ENCODE results near the gene VEZF1.
A peak's percentile ranks its signal among the peaks of the same experiment; 100 is the strongest.
"Not testable (repeated sequence)": the region's sequence is repeated elsewhere in the genome, so short reads cannot be mapped to it uniquely, and the experiment has no call there.

VEZF1 gene

GRCh38 chr17:57971572-57971971 is 16.5 kb downstream of the VEZF1 start:
- no peak for DNase-seq

DNA sequence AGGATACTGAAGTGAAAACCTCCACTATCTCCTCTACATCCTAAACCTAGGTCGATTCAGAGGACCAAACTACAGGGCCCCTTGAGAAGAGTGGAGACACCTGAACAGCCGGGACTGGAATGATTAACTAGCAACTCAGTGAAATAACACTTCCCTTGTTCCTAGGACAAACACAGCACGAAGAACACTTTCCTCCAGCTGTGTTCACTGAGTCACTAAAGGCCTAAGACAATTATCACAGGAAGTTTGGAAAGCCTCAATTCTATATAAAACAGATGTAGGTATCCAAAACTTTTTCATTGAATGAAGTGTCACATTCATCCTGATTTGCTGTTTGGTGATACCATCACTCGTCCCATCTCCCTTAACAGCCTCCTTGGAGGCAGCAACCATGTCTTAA is 17.3 kb downstream of the VEZF1 start:
- no peak for DNase-seq

DNA sequence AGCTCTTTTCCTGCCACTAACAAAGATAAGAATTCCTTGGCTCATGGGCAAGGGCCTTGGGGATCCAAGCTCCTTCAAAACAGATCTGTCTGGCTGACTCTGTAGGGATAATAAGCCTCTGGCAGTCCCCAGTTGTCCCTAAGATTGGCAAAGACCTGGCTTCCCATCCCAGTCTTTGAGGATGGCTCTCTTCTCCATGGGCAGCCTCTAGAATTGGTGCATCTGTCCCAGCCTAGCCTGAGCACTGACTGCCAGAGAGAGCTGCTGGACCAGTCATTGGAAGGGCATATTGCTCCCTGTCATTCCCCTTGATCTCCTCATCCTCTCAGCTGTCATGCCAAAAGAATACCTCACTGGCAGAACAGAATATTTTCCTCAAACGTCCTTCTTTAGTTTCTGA is 19.6 kb downstream of the VEZF1 start:
- DNase-seq: no peak

GRCh38 chr17:57966875-57967274 is 21.2 kb downstream of the VEZF1 start:
- no peak for DNase-seq

GRCh38 chr17:57966246-57966645 is 21.8 kb downstream of the VEZF1 start:
- DNase-seq: no peak

GRCh38 chr17:57965521-57966160 is 22.4 kb downstream of the VEZF1 start:
- DNase-seq: no peak

- no peak for DNase-seq
Observed at GRCh38 chr17:57963149-57963511, 24.9 kb downstream of the VEZF1 start.

DNA sequence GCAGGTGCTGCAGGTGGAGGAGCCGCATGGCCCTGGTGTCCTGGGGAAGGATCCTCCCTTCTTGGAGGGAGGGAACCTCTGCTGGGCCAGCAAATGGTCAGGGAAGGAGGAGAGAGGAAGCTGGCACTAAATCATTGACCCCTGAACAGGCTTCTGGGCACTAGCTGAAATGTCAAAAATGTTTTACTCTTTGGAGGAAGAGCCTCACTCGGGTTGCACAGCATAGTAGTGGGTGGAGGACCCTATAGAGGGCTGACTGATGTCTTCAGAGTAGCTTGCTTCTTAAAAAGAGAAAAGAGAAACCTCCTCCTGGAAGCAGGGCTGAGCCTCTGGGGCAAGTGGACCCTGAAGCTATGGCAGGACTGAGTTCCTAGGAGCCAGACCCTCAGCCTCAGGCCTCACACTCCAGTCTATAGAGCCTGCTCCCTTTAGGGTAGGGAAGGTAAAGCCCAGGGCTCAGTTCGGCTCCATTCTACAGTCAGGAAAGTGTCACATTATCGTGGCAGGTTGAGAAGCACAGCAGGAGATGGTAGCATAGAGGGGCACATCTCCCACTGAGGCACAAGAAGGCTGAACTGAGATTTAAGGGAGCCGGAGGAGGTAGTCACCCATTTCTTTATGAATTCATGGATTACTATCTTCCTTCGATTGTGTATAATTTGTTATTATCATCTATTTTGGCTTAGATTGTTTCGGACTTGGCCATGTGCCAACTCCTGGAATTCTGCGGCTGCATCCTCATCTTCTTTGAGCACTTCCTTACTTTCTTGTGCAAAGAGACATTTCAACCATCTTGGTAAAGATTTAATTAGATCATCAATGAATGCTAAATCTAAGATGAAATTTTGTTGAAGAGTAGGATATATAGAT is 25.5 kb downstream of the VEZF1 start:
- no peak for DNase-seq

DNA sequence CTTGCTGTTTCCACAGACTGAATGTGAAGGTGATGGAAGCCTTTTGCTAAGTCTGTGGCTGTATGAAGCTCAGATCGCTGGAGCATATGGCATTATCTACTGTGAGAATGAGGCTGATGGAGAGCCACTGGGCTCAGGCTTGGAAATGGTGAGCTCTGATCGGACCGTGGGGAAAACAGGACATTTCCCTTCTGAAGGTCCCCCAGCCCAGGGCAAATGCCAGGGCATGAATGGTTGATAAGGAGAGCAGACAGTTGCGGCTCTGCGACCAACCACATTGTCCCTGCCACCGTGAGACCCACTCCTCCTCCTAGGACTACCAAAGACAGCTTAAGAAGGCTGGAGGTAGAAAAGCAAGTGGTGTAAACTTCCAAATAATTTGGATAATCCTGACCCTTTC is 28.1 kb downstream of the VEZF1 start:
- DNase-seq: no peak

DNA sequence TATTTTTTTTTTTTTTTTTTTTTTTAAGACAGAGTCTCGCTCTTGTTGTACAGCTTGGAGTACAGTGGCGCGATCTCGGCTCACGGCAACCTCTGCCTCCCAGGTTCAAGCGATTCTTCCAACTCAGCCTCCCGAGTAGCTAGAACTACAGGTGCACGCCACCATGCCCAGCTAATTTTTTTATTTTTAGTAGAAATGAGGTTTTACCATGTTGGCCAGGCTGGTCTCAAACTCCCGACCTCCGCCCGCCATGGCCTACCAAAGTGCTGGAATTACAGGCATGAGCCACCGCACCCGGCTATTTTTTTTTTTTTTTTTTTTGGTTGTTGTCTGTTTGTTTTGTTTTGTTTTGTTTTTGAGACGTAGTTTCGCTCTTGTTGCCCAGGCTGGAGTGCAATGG is 29.7 kb downstream of the VEZF1 start:
- not testable (repeated sequence) for DNase-seq

DNA sequence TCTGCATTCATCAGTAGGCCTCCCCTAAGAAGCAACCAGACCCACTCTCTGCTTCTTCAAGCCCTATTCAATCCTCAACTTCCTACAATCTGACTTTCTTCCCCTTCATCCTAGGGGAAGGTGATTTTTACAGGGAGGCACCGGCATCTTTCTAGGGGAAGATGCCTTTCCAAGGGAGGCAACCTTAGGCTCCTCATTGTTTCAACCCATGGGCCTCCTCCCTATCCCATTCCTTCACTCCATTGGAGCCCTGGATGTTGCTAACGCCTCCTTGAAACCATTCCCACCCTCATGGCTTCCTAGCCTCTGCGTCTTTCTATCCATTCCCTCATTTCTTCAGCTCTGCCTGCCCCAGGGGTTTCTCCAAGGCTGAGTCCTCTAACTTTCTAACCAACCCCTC is 30.2 kb downstream of the VEZF1 start:
- no peak for DNase-seq

DNA sequence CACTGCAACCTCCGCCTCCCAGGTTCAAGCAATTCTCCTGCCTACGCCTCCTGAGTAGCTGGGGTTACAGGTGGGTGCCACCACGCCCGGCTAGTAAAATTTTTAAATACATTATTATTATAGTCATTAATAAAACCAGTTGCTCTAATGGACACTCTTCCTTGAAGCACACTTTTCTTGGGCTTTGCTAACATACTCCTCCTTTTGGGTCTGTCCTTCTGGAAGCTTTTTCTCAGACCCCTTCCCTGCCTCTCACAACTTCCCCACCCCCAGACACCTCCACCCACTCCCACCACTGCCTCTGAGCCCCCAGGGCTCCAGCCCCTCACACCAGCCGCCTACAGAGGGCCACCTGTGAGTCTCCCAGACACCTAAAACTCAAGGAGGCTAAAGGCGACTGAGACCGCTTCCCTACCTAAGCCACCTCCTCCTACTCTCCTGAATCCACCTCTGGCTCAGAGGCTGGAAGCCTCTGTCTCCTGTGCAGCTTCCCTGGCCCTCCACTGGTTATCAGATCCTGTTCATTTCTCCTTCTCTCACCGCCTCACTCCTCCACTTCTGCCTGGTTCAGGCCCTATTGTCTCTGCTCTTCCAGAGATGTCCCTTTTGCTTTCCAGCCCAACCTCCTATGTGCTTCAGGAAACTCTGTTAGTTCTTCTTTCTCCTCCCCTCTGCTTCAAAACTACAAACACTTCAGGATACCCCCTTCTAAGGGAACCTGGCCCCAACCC is 30.8 kb downstream of the VEZF1 start:
- DNase-seq: no peak

GRCh38 chr17:57956291-57957119 is 31.5 kb downstream of the VEZF1 start:
- no peak for DNase-seq

DNA sequence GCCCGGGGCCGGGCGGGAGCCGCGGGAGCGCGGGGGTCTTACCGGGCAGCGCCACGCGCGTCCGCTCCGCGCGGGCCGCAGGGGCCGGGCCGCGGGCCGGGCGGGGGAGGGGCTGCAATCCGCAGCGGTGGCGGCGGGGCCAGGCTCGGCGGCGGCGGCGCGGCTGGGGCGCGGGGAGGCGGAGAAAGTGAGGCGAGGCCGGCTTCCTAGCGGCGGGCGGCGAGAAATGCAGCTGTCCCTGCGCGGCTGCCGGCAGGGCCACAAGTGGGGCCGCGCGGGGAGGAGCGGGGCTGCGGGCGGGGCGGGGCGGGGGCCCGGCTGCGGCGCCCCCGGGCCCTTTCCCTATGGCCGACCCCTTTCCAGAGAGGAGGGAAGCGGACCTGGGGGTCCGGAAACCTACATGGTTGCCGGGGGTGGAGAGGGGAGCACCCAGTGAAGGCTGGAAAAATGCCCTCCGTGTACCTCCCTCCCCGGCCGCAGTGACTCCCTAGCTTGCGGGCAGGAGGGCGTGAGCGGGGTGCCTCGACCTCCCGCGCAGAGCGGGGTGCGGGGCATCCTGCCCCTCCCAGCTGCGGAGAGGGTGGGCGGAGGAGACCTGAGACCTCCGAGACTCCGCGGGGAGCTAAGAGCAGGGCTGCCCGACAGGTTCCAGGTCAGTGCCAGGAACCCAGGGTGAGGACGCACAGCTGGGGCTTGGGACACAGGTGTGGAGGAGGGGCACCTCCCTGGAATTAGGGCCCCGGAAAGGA is 32.7 kb downstream of the VEZF1 start, which contains the start of gene CUEDC1:
TSS of gene CUEDC1 (minus strand) at position 230 of the 749 bp plus-strand sequence. CDS start 69,848 bp downstream, outside the sequence.
- peak in 1 of 2 experiments; percentile 19 for DNase-seq

DNA sequence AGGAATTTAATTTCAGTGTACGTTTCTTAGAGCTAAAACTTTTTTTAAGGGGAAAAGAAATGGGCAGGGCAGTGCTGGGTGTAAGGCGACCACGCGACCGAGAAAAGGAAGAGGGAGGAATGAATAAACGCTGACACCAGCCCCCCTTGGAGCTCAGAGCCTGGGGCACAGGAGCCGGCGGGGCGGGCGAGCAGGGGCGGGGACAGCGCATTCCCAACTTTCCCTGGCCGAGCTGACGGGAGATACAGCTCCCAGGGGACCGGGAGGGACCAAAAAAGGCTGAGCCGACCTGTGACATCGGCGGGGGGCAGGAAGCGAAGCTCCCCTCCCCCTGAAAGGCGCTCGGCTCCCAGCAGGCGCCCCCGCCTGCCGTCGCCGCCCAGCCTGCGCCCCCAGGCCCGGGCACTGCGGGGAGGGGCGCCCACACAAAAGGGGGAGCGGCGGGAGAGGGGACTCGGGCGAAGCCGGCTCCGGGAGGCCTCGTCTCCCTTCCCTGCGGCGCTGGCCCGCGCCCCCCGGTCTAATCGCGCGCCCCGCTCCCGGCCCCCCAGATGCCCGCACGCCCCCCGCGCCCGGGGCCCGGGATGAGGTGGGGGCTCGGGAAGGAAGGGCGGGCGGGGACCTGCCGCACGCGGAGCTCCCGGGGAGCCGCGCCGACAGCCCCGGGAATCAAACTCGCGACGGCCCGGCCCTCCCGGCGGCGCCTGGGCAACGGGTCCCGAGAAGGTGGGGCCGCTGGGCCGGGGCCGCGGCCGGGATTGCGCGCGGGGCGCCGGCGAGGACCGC is 33.5 kb downstream of the VEZF1 start:
- peak in 1 of 2 experiments; percentile 21 for DNase-seq

DNA sequence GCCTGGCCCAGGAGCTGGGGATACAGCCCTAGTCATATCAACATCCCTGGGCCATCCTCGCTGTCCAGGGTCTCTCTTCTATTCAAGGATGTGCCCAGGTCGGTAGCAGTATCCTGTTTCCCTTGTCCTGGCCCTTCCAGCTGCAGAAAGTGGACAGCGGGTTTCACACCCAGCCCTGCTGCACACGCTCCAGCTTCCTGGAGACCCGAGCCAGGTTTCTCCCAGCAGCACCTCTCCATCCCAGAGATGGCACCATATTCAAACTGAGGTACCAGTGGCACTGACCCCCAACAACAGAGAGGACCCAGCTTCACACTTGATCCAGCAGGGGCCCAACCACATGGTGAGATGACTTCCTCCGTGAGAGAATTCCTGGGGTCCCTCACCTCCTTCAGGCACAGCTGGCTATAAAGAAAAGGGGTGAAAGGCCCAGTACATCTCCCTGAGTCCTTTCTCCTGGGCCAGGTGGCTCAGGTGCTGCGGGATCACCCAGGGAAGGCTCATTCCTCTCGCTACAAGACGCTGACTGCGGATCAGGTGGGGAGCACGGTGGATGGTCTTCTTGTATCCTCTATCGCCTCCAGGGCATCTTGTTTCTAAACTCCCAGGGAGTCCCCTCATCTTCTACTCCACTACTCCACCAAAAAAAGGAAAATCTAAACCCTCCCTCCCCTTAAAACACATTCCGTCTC is 34.2 kb downstream of the VEZF1 start:
- no peak for DNase-seq

DNA sequence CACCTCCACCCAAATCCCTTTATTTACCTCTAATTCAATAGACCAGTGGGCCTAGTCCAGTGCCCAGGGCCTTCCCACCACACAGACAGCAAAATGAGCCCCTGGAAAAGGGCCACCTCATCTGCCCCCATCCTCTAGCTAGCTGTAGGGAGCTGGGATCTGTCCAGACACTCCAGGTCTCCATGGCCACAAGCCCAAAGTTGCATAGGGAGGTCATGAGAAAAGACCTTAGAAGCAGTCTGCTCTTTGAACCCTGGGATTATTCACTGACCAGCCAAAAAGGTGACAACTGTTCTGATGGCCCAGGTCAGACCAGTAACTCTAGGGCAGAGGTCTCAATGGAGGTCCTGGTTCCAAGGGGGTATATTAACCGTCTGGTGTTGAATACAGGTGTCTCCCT is 34.8 kb downstream of the VEZF1 start:
- no peak for DNase-seq

- no peak for DNase-seq
Observed at GRCh38 chr17:57949649-57950048, 38.4 kb downstream of the VEZF1 start.

- no peak for DNase-seq
Observed at GRCh38 chr17:57948555-57949420, 39.3 kb downstream of the VEZF1 start.

DNA sequence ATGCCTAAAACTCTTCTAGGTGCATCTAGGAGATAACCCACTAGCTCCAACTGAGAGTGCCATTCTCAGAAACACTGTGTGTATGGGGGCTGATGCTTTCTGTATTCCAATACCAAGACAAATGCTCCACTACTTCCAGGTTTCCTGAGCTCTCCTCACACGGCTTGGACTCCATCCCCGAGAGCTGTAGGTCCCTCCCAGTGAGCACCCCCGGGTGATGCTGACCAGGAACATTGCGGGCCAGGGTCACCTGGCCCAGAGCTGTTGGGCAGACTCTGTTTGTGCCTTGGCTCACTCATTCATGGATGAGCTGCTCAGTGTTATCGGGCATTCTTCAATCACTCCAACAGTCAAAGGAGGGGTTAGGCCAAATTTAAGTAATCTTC is 39.9 kb downstream of the VEZF1 start:
- DNase-seq: no peak
